ENCODE results near the gene CREB5. TPM values are rescaled to one million over a fixed set of nuclear protein-coding genes. Genes with fewer than 3 reads are reported as not detected.

Gene CREB5
- total and polyA plus RNA-seq, 2 of the 8 experiments (the other 6 are each of a cell fraction or from before 2014, with no cell fraction given) = 2.4 to 2.7 TPM

DNA sequence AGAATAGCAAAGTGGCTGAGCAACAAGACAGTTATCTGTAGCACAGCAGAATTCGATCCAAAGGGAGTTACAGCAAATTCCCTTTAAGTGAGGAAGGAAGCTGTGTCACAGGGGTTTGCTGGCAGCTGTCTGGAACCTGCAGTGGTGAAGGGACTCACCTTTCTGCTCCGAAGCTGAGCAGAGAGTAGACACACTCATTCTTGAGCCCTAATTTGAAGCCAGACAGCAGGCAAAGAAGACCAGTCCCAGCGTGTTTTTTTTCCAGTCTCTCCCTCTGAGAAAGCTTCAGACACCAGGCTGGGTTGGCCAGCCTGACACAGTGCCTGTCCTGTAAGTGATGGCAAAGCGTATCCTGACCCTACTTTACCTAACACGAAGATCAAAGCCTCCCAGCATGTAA is 335.1 kb downstream of the CREB5 start:
- ChIA-PET POLR2A (ENCODE audit: partially characterized antibody) (interaction anchor here (1.5 kb wide), 1 partner anchor 78 kb away, joined by 3 read pairs; no protein-coding TSS in a partner anchor), CTCF (ENCODE audit: partially characterized antibody) (interaction anchor here (0.6 kb wide), 1 partner anchor 12 kb away, joined by 3 read pairs; no protein-coding TSS in a partner anchor)
- H3K18ac ChIP-seq (ENCODE audit: extremely low read depth, low read length) = no peak overlapping the region
- no peaks in the 10 kb centered on the region for H3K23me2 ChIP-seq (ENCODE audit: low read depth, low read length)
- no peaks in the 10 kb centered on the region for H3K79me1 ChIP-seq (ENCODE audit: low read depth, low read length)
- H2BK120ac ChIP-seq (replicated peaks; ENCODE audit: low read depth, low read length) = no peak overlapping the region
- no peak overlapping the region for H3K56ac ChIP-seq (replicated peaks; ENCODE audit: insufficient read length, low read depth, low read length)
- H2BK20ac ChIP-seq (ENCODE audit: low read length) = no peak overlapping the region
- H2AFZ ChIP-seq (ENCODE audit: low read length) = no peak overlapping the region
- 71% methylated on average over 5 of the region's 5 CpGs; no CpG with 5 or more reads in 1 of the 2 experiments for WGBS, 2 experiments (ENCODE audit: extremely low coverage in 1 of 2, insufficient coverage in 1 of 2, insufficient read length in 1 of 2, insufficient replicate concordance in 2 of 2, low coverage in 1 of 2, low lambda C conversion rate in 2 of 2, missing lambda C conversion rate in 1 of 2)
- no peak overlapping the region for H3K23ac ChIP-seq (ENCODE audit: insufficient read length)
- no peak overlapping the region for H2BK12ac ChIP-seq (ENCODE audit: low read depth, low read length)
- H3K4me3 ChIP-seq (ENCODE audit: extremely low read depth in 1 of 4, insufficient read depth in 2 of 4, low read depth in 3 of 4, low read length in 4 of 4) = no peak overlapping the region
- H4K20me1 ChIP-seq (replicated peaks in 1 of 2; ENCODE audit: control insufficient read depth in 1 of 2, insufficient read depth in 2 of 2, low read length in 2 of 2) = no peaks in the 10 kb centered on the region
- no peak overlapping the region for H3K27ac ChIP-seq (ENCODE audit: low read depth, low read length)
- no peak overlapping the region for H4K5ac ChIP-seq (ENCODE audit: insufficient read length, low read depth, low read length)
- H3K79me2 ChIP-seq (ENCODE audit: control insufficient read depth in 1 of 2, insufficient read depth in 2 of 2, low read length in 2 of 2) = no peaks in the 10 kb centered on the region
- H3K9ac ChIP-seq (replicated peaks in 1 of 4; ENCODE audit: extremely low read depth in 1 of 4, low read depth in 3 of 4, low read length in 3 of 4) = no peak overlapping the region
- peaks cover 0 to 5% (median 1%) of the 10 kb centered on the region in 4 experiments; a peak in 3 of 7 replicates for H3K4me1 ChIP-seq (replicated peaks in 1 of 4; ENCODE audit: control insufficient read depth in 3 of 4, insufficient read depth in 4 of 4, low read length in 3 of 4)
- H3K9me3 ChIP-seq (ENCODE audit: insufficient read depth in 2 of 2, low read depth in 1 of 2, low read length in 1 of 2) = no peaks in the 10 kb centered on the region
- no peak overlapping the region for H3K4ac ChIP-seq (replicated peaks; ENCODE audit: insufficient read length, low read depth, low read length)
- H3K36me3 ChIP-seq (ENCODE audit: control insufficient read depth in 2 of 4, insufficient read depth in 4 of 4, low read length in 3 of 4) = no peaks in the 10 kb centered on the region
- H3K4me2 ChIP-seq (ENCODE audit: insufficient read depth in 1 of 2, low read depth in 2 of 2, low read length in 2 of 2) = no peak overlapping the region
- H4K8ac ChIP-seq (ENCODE audit: extremely low read depth, insufficient read depth, low read length) = no peak overlapping the region
- FAIRE-seq = no peak
- H2BK5ac ChIP-seq (ENCODE audit: low read depth, low read length) = no peak overlapping the region
- no peak for DNase-seq (ENCODE audit: low read depth in 1 of 2, low spot score in 2 of 2)
- H2BK15ac ChIP-seq (ENCODE audit: low read length) = no peak overlapping the region
- H2AK5ac ChIP-seq (ENCODE audit: low read depth, low read length) = no peak overlapping the region
- H3K14ac ChIP-seq (ENCODE audit: insufficient read length) = no peak overlapping the region
- no peak overlapping the region for H4K91ac ChIP-seq (replicated peaks; ENCODE audit: insufficient read length, low read length)
- H3K27me3 ChIP-seq (replicated peaks in 1 of 4; ENCODE audit: control insufficient read depth in 3 of 4, extremely low read depth in 1 of 4, insufficient read depth in 3 of 4, low read length in 3 of 4) = no peaks in the 10 kb centered on the region; a peak in 1 of 7 replicates
- TF ChIP-seq TAF1 (IDR thresholded peaks at IDR 0.05; ENCODE audit: low read depth, low read length) (no peak), NRF1 (IDR thresholded peaks at IDR 0.05; ENCODE audit: low read depth, low read length) (no peak), RXRA (IDR thresholded peaks at IDR 0.05; ENCODE audit: insufficient read depth, low read depth, low read length) (no peak), SP4 (IDR thresholded peaks at IDR 0.05; ENCODE audit: low read length) (no peak)
